HepG2 (cell line): ENCODE data around the gene CBX6. TPM values are rescaled to one million over a fixed set of nuclear protein-coding genes. Genes with fewer than 3 reads are reported as not detected.

Experiments
- CENPT ChIP-seq: sonication (generic); formaldehyde crosslinking; IDR thresholded peaks from 2 replicates; pipeline ENCODE4 v1.8.0; 2022; ENCODE audit warnings: low read depth, mild to moderate bottlenecking, moderate library complexity, missing genetic modification reagents
- GATA4 ChIP-seq: sonication (generic); IDR thresholded peaks from 2 replicates; pipeline ENCODE4 v1.6.1; 2016; ENCODE audit warnings: antibody characterized with exemption, low read depth, borderline replicate concordance
- MED13 ChIP-seq: sonication (generic); formaldehyde crosslinking; IDR thresholded peaks from 2 replicates; pipeline ENCODE4 v1.5.0; 2020; ENCODE audit warnings: missing genetic modification reagents
- NFIC ChIP-seq: IDR thresholded peaks from 2 replicates; pipeline ENCODE4 v1.6.1; 2012; ENCODE audit warnings: mild to moderate bottlenecking, low read length, inconsistent platforms
- SIX1 ChIP-seq: sonication (generic); formaldehyde crosslinking; IDR thresholded peaks from 2 replicates; pipeline ENCODE4 v1.4.0; 2020; ENCODE audit warnings: missing genetic modification reagents, borderline replicate concordance
- ZEB1 ChIP-seq: IDR thresholded peaks from 2 replicates; pipeline ENCODE4 v1.6.1; 2012; ENCODE audit warnings: mild to moderate bottlenecking, low read depth, inconsistent platforms; ENCODE audit not compliant: insufficient replicate concordance
- ZNF513 ChIP-seq: sonication (generic); formaldehyde crosslinking; conservative IDR thresholded peaks from 2 replicates; pipeline ENCODE4 v1.5.0; 2020; ENCODE audit warnings: missing genetic modification reagents
- ZNF691 ChIP-seq: sonication (generic); formaldehyde crosslinking; IDR thresholded peaks from 2 replicates; pipeline ENCODE4 v1.4.0; 2020; ENCODE audit warnings: missing genetic modification reagents, low read depth, mild to moderate bottlenecking, borderline replicate concordance
- ZNF879 ChIP-seq: sonication (generic); formaldehyde crosslinking; IDR thresholded peaks from 2 replicates; pipeline ENCODE4 v1.8.1; 2023; ENCODE audit warnings: missing genetic modification reagents
- ZSCAN31 ChIP-seq: sonication (generic); formaldehyde crosslinking; IDR thresholded peaks from 2 replicates; pipeline ENCODE4 v1.5.0; 2020; ENCODE audit warnings: low read depth, mild to moderate bottlenecking, missing genetic modification reagents
- polyA plus RNA-seq, 8 experiments: library from polyadenylated mRNA; depleted of rRNA in 3 of 8; stranded (reverse) in 7 of 8; unstranded in 1 of 8; fragments of >200 nt; fragmentation: Illumina TruSeq in 4 of 8; extraction: Trizol in 4 of 8; gene quantifications; 2 replicates each; pipeline versions ENCODE4 v1.2.1 to v1.2.3, GENCODE V29; 2011 to 2016; ENCODE audit warnings: low read depth in 4 of 8, missing spikeins in 1 of 8, mixed read lengths in 1 of 8; ENCODE audit not compliant: insufficient read depth in 1 of 8
- total RNA-seq, 5 experiments: library from RNA; depleted of rRNA; stranded (reverse); fragments of >200 nt; fragmentation: Illumina TruSeq; extraction: Trizol; gene quantifications; 2 replicates each; pipeline ENCODE4 v1.2.3, GENCODE V29; 2016; ENCODE audit warnings: low read depth in 1 of 5
- TF ChIP-seq, protein P1 (sequence below): sonication (generic); formaldehyde crosslinking; IDR thresholded peaks from 2 replicates; pipeline ENCODE4 v1.4.0; 2020; ENCODE audit warnings: mild to moderate bottlenecking, missing genetic modification reagents
- TF ChIP-seq, protein P2 (sequence below): IDR thresholded peaks from 2 replicates; pipeline ENCODE4 v1.6.1; 2016; ENCODE audit warnings: mild to moderate bottlenecking

CBX6 gene
- total and polyA plus RNA-seq, 2 of the 13 experiments (the other 11 are each of a cell fraction or from before 2014, with no cell fraction given), result 1.7 to 6.5 TPM

- TF ChIP-seq, protein P1, sequence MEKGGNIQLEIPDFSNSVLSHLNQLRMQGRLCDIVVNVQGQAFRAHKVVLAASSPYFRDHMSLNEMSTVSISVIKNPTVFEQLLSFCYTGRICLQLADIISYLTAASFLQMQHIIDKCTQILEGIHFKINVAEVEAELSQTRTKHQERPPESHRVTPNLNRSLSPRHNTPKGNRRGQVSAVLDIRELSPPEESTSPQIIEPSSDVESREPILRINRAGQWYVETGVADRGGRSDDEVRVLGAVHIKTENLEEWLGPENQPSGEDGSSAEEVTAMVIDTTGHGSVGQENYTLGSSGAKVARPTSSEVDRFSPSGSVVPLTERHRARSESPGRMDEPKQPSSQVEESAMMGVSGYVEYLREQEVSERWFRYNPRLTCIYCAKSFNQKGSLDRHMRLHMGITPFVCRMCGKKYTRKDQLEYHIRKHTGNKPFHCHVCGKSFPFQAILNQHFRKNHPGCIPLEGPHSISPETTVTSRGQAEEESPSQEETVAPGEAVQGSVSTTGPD (CRISPR knock-in tag), result no peak
- TF ChIP-seq CENPT (no peak), MED13 (CRISPR knock-in tag) (no peak), ZNF513 (CRISPR knock-in tag) (no peak), SIX1 (CRISPR knock-in tag) (no peak), ZSCAN31 (CRISPR knock-in tag) (no peak), ZNF879 (CRISPR knock-in tag) (no peak), ZNF691 (CRISPR knock-in tag) (no peak), NFIC (no peak), ZEB1 (no peak), GATA4 (no peak)
- TF ChIP-seq, protein P2, sequence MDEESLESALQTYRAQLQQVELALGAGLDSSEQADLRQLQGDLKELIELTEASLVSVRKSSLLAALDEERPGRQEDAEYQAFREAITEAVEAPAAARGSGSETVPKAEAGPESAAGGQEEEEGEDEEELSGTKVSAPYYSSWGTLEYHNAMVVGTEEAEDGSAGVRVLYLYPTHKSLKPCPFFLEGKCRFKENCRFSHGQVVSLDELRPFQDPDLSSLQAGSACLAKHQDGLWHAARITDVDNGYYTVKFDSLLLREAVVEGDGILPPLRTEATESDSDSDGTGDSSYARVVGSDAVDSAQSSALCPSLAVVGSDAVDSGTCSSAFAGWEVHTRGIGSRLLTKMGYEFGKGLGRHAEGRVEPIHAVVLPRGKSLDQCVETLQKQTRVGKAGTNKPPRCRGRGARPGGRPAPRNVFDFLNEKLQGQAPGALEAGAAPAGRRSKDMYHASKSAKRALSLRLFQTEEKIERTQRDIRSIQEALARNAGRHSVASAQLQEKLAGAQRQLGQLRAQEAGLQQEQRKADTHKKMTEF (CRISPR knock-in tag), result 0 out of 2 replicates have a peak, but pooled peaks have one; percentile 31
These were observed 1.7 kb downstream of the CBX6 start (continued) for GRCh38 chr22:38870312-38870741.
